ENCODE measurements around the gene PRDM1.

- TF ChIP-seq POLR2A (IDR thresholded peaks at IDR 0.05) (no peak), CTCF (IDR thresholded peaks at IDR 0.05) (no peak)
Measured at GRCh38 chr6:106122938-106123656, 37.0 kb downstream of the PRDM1 start.
